Panc1 (cell line): ENCODE data around the gene F2RL1. TPM values are rescaled to one million over a fixed set of nuclear protein-coding genes. Genes with fewer than 3 reads are reported as not detected.

ENCODE experiments used
- ATAC-seq: fragments of 200-7000 bp; cut with Tn5 transposase; 2 replicates; pipeline ENCODE4 v1.9.1; 2020; ENCODE audit warnings: mild to moderate bottlenecking, moderate library complexity
- BruUV-seq: library from RNA; stranded (reverse); fragments of 400-500 nt; replicated peaks from 2 replicates; lab custom pipeline; 2021; lab: Mats Ljungman, UMichigan
- CTCF ChIA-PET: fragments of 300-600 bp; sonication (Branson Sonifier 250); formaldehyde crosslinking; loops from one replicate; lab custom pipeline; 2022; ENCODE audit warnings: antibody characterized with exemption; lab: Charles Lee
- POLR2A ChIA-PET: fragments of 300-600 bp; sonication (Branson Sonifier 250); formaldehyde crosslinking; loops from one replicate; lab custom pipeline; 2022; ENCODE audit warnings: antibody characterized with exemption; lab: Charles Lee
- DNase-seq: peaks from one replicate; pipeline ENCODE4 v3.0.0-alpha.2; 2010; ENCODE audit warnings: low read depth, low spot score
- H3K27ac ChIP-seq: 2 replicates; pipeline ENCODE4 v1.5.1; 2011; ENCODE audit warnings: mild to moderate bottlenecking, low read length, inconsistent platforms
- H3K27me3 ChIP-seq: fragments of 200-500 bp; sonication (Bioruptor generic); 2 replicates; pipeline ENCODE4 v1.6.0; 2014; ENCODE audit warnings: low read length, inconsistent platforms; ENCODE audit not compliant: control insufficient read depth, insufficient read depth
- H3K36me3 ChIP-seq: fragments of 200-500 bp; sonication (Bioruptor generic); 2 replicates; pipeline ENCODE4 v1.5.1; 2014; ENCODE audit warnings: inconsistent platforms, mild to moderate bottlenecking, low read length, moderate library complexity; ENCODE audit not compliant: control insufficient read depth, insufficient read depth
- H3K4me1 ChIP-seq: 2 replicates; pipeline ENCODE4 v1.5.1; 2011; ENCODE audit warnings: inconsistent platforms, mild to moderate bottlenecking, low read length, moderate library complexity; ENCODE audit not compliant: control insufficient read depth, insufficient read depth
- H3K4me3 ChIP-seq, 2 experiments: 2 replicates each; pipeline ENCODE4 v1.5.1; 2011 to 2012; ENCODE audit warnings: low read depth in 2 of 2, low read length in 2 of 2, mild to moderate bottlenecking in 2 of 2, inconsistent platforms in 1 of 2, moderate library complexity in 1 of 2
- H3K9me3 ChIP-seq: fragments of 200-500 bp; sonication (Bioruptor generic); 2 replicates; pipeline ENCODE4 v1.5.1; 2014; ENCODE audit warnings: low read depth, mild to moderate bottlenecking, inconsistent platforms, low read length, moderate library complexity; ENCODE audit not compliant: control insufficient read depth, insufficient read depth
- POLR2AphosphoS5 ChIP-seq: IDR thresholded peaks from 2 replicates; pipeline ENCODE4 v1.6.1; 2012; ENCODE audit warnings: mild to moderate bottlenecking, low read depth, low read length, moderate library complexity
- SIN3A ChIP-seq: IDR thresholded peaks from 2 replicates; pipeline ENCODE4 v1.6.1; 2012; ENCODE audit warnings: low read depth, mild to moderate bottlenecking, low read length, moderate library complexity, borderline replicate concordance; ENCODE audit not compliant: insufficient read depth
- TCF7L2 ChIP-seq: IDR thresholded peaks from 2 replicates; pipeline ENCODE4 v1.6.1; 2011; ENCODE audit warnings: mild to moderate bottlenecking, low read depth, low read length, inconsistent platforms
- in situ Hi-C: cut with HindIII; loops from 2 replicates; pipeline ENCODE4 v1.10.0; 2016; ENCODE audit warnings: low sequenced_read_pairs, low pct_unique_long_range_greater_than_20kb
- intact Hi-C: fragments of 100-400 bp; cut with micrococcal nuclease; formaldehyde crosslinking; loops from one replicate; pipeline ENCODE4 v1.10.0; 2022; ENCODE audit not compliant: unreplicated experiment
- total RNA-seq: library from RNA; stranded (reverse); gene quantifications from one replicate; pipeline ENCODE4 v1.2.1, GENCODE V29; 2021; ENCODE audit not compliant: unreplicated experiment
- TF ChIP-seq, protein P1 (sequence below), 2 experiments: IDR thresholded peaks; 2 replicates each; pipeline ENCODE4 v1.6.1; 2011 to 2012; ENCODE audit warnings: low read depth in 2 of 2, control low read depth in 1 of 2, low read length in 1 of 2, mild to moderate bottlenecking in 1 of 2, moderate library complexity in 1 of 2; ENCODE audit not compliant: insufficient read depth in 1 of 2

The F2RL1 gene
- total RNA-seq, 1 experiment from 2014 or later = 65.9 TPM

DNA sequence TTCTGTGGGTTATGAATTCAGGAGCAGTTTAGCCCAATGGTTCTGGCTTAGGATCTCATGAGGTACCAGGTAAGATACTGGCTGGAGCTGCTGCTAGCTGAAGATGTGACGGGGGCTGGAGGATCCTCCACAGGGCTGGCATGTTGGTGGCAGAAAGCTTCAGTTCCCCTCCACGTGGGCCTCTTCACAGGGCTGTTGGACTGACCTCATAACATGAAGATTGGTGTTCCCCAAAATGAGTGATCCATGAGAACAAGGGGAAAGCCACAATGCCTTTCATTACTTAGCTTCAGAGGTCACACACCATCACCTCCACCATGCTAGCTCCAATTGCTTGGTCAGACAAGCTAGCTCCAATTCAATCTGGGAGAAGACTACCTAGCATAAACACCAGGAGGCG is 22.5 kb downstream of the F2RL1 start:
- Histone ChIP-seq H3K4me1 (peaks cover 24% of the 10 kb centered on the region), H3K36me3 (no peaks in the 10 kb centered on the region), H3K9me3 (no peaks in the 10 kb centered on the region), H3K4me3 (no peak overlapping the region), H3K27me3 (no peaks in the 10 kb centered on the region), H3K27ac (peak overlapping the region; percentile 13; the same call in 1 of the 2 replicates)
- intact Hi-C loops (no loop called here), in situ Hi-C loops (no loop called here)
- TF ChIP-seq, protein P1, sequence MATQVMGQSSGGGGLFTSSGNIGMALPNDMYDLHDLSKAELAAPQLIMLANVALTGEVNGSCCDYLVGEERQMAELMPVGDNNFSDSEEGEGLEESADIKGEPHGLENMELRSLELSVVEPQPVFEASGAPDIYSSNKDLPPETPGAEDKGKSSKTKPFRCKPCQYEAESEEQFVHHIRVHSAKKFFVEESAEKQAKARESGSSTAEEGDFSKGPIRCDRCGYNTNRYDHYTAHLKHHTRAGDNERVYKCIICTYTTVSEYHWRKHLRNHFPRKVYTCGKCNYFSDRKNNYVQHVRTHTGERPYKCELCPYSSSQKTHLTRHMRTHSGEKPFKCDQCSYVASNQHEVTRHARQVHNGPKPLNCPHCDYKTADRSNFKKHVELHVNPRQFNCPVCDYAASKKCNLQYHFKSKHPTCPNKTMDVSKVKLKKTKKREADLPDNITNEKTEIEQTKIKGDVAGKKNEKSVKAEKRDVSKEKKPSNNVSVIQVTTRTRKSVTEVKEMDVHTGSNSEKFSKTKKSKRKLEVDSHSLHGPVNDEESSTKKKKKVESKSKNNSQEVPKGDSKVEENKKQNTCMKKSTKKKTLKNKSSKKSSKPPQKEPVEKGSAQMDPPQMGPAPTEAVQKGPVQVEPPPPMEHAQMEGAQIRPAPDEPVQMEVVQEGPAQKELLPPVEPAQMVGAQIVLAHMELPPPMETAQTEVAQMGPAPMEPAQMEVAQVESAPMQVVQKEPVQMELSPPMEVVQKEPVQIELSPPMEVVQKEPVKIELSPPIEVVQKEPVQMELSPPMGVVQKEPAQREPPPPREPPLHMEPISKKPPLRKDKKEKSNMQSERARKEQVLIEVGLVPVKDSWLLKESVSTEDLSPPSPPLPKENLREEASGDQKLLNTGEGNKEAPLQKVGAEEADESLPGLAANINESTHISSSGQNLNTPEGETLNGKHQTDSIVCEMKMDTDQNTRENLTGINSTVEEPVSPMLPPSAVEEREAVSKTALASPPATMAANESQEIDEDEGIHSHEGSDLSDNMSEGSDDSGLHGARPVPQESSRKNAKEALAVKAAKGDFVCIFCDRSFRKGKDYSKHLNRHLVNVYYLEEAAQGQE (IDR thresholded peaks at IDR 0.05; ENCODE audit: insufficient read depth in 1 of 2, low read depth in 2 of 2, low read length in 1 of 2) = no peak
- TF ChIP-seq TCF7L2 = no peak
- ChIA-PET CTCF (no interaction called here), POLR2A (interaction anchor here (0.6 kb wide), 1 partner anchor 12 kb away, joined by 7 read pairs; no protein-coding TSS in a partner anchor)
- ATAC-seq (no peak), DNase-seq (no peak)
- no TSS peak for BruUV-seq

DNA sequence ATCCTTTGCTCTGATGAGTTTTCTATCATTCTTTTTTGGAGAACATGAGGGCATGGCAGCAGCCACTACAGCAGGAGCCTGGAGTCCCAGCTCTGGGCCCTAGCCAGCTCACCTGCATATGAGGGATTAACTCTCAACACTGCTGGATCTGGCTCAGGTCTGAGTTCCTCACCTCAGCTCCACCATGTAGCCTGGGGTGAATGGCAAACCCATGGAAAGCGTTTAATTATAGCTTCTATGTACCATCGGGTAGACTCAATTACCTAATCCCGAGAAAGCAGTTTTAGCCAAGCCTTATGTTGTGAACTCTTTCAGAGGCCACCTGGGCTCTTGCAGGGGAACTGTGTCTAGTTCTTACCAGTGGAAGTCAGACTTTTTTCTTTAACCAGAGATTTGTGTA is 27.1 kb downstream of the F2RL1 start:
- in situ Hi-C loops (no loop called here), intact Hi-C loops (no loop called here)
- CTCF ChIA-PET = no interaction called here
- no peak overlapping the region for H3K27ac ChIP-seq
- DNase-seq (no peak), ATAC-seq (no peak)
- no peaks in the 10 kb centered on the region for H3K36me3 ChIP-seq
- H3K9me3 ChIP-seq = no peaks in the 10 kb centered on the region
- TF ChIP-seq POLR2AphosphoS5 (no peak), SIN3A (no peak)
- TF ChIP-seq, protein P1 (IDR thresholded peaks at IDR 0.05; ENCODE audit: insufficient read depth in 1 of 2, low read depth in 2 of 2, low read length in 1 of 2) = no peak
- no peaks in the 10 kb centered on the region for H3K27me3 ChIP-seq
- no peak overlapping the region for H3K4me3 ChIP-seq
- no TSS peak for BruUV-seq
- H3K4me1 ChIP-seq = no peaks in the 10 kb centered on the region
- POLR2A ChIA-PET = interaction anchor here (0.6 kb wide), 1 partner anchor 123 kb away, joined by 3 read pairs; no protein-coding TSS in a partner anchor
